Posterior cingulate gyrus (tissue), 11 donors: ENCODE measurements around the gene GREB1.

Experiments
- DNase-seq, 10 donors: peaks; one replicate each; pipeline versions ENCODE4 v3.0.0 to v3.0.0-alpha.2; 2020 to 2021; ENCODE audit warnings: mixed read lengths in 3 of 10
- intact Hi-C: fragments of 100-400 bp; cut with DNase I; formaldehyde crosslinking; loops from one replicate; pipeline ENCODE4 v1.15.1; 2023

The GREB1 gene

GRCh38 chr2:11509657-11510360, 24.0 kb upstream of the GREB1 start:
- DNase-seq = no peak
- intact Hi-C loops = no loop called here

GRCh38 chr2:11512431-11512830, 21.4 kb upstream of the GREB1 start:
- no peak for DNase-seq
- intact Hi-C loops = no loop called here

GRCh38 chr2:11513319-11513718, 20.5 kb upstream of the GREB1 start:
- DNase-seq = no peak
- intact Hi-C loops = no loop called here

GRCh38 chr2:11514081-11514730, 19.6 kb upstream of the GREB1 start:
- intact Hi-C loops = no loop called here
- no peak for DNase-seq

- DNase-seq = no peak
- intact Hi-C loops = no loop called here
These were observed 18.9 kb upstream of the GREB1 start for GRCh38 chr2:11514904-11515303.

- no peak for DNase-seq
- intact Hi-C loops = no loop called here
These were observed 18.3 kb upstream of the GREB1 start for GRCh38 chr2:11515490-11515981.

GRCh38 chr2:11516984-11517648, 16.7 kb upstream of the GREB1 start:
- intact Hi-C loops = no loop called here
- DNase-seq = no peak

GRCh38 chr2:11517906-11518305, 15.9 kb upstream of the GREB1 start:
- intact Hi-C loops = no loop called here
- DNase-seq = no peak

- intact Hi-C loops = no loop called here
- no peak for DNase-seq
These were observed 13.7 kb upstream of the GREB1 start for GRCh38 chr2:11520092-11520693.

- DNase-seq = no peak
These were observed 12.1 kb upstream of the GREB1 start for GRCh38 chr2:11521775-11522174.

GRCh38 chr2:11524470-11524869, 9.4 kb upstream of the GREB1 start:
- intact Hi-C loops = no loop called here
- DNase-seq = no peak

More at GRCh38 chr2:11521775-11522174, 12.1 kb upstream of the GREB1 start:
- intact Hi-C loops = no loop called here

GRCh38 chr2:11525762-11526161, 8.1 kb upstream of the GREB1 start:
- intact Hi-C loops = no loop called here
- no peak for DNase-seq

- no peak for DNase-seq
- intact Hi-C loops = no loop called here
These were observed 6.8 kb upstream of the GREB1 start for GRCh38 chr2:11527001-11527400.

- DNase-seq = no peak
- intact Hi-C loops = no loop called here
These were observed 5.6 kb upstream of the GREB1 start for GRCh38 chr2:11528228-11528627.

- intact Hi-C loops = no loop called here
- no peak for DNase-seq
These were observed 2.9 kb upstream of the GREB1 start for GRCh38 chr2:11530864-11531465.

- intact Hi-C loops = no loop called here
- peak in 1 of 10 donors; percentile 85 for DNase-seq
These were observed 1.3 kb upstream of the GREB1 start for GRCh38 chr2:11532416-11533055.

GRCh38 chr2:11534071-11534745, 363 bp downstream of the GREB1 start:
- DNase-seq = no peak
- intact Hi-C loops = no loop called here

- DNase-seq = no peak
- intact Hi-C loops = no loop called here
These were observed 1.1 kb downstream of the GREB1 start for GRCh38 chr2:11534746-11535484.

- intact Hi-C loops = no loop called here
- DNase-seq = no peak
These were observed 2.1 kb downstream of the GREB1 start for GRCh38 chr2:11535899-11536344.
